ENCODE results near the gene C16orf54. TPM values are rescaled to one million over a fixed set of nuclear protein-coding genes. Genes with fewer than 3 reads are reported as not detected.
A peak's percentile ranks its signal among the peaks of the same experiment; 100 is the strongest.
"Not testable (repeated sequence)": the region's sequence is repeated elsewhere in the genome, so short reads cannot be mapped to it uniquely, and the experiment has no call there.

C16orf54 gene
- total RNA-seq, 4 donors from 2014 or later = 0.27 to 1.1 TPM; not detected in 2

GRCh38 chr16:29734786-29735185 lies 11.0 kb downstream of the C16orf54 start:
- TF ChIP-seq, protein P1, sequence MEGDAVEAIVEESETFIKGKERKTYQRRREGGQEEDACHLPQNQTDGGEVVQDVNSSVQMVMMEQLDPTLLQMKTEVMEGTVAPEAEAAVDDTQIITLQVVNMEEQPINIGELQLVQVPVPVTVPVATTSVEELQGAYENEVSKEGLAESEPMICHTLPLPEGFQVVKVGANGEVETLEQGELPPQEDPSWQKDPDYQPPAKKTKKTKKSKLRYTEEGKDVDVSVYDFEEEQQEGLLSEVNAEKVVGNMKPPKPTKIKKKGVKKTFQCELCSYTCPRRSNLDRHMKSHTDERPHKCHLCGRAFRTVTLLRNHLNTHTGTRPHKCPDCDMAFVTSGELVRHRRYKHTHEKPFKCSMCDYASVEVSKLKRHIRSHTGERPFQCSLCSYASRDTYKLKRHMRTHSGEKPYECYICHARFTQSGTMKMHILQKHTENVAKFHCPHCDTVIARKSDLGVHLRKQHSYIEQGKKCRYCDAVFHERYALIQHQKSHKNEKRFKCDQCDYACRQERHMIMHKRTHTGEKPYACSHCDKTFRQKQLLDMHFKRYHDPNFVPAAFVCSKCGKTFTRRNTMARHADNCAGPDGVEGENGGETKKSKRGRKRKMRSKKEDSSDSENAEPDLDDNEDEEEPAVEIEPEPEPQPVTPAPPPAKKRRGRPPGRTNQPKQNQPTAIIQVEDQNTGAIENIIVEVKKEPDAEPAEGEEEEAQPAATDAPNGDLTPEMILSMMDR (IDR thresholded peaks at IDR 0.05) = no peak
- no peak for TF ChIP-seq POLR2A (IDR thresholded peaks at IDR 0.05)
- no peak overlapping the region for H3K4me3 ChIP-seq (ENCODE audit: low read depth, poor library complexity, severe bottlenecking)
- intact Hi-C loops (cut with DNase I; ENCODE audit: low total_unique reads) = no loop called here
- 62 to 64% methylated on average over 1 of the region's 1 CpG for WGBS, 2 donors
- no peak for DNase-seq (ENCODE audit: low spot score in 2 of 2)

GRCh38 chr16:29731768-29732601 lies 13.8 kb downstream of the C16orf54 start:
- H3K4me3 ChIP-seq (ENCODE audit: low read depth, poor library complexity, severe bottlenecking); DNase-seq (ENCODE audit: low spot score in 2 of 2); intact Hi-C loops (cut with DNase I; ENCODE audit: low total_unique reads): not testable (repeated sequence)
- WGBS, 2 donors = 81 to 84% methylated on average over 13 of the region's 13 CpGs

- WGBS, 2 donors = 68 to 76% methylated on average over 7 of the region's 7 CpGs
- H3K4me3 ChIP-seq (ENCODE audit: low read depth, poor library complexity, severe bottlenecking) = no peak overlapping the region
- intact Hi-C loops (cut with DNase I; ENCODE audit: low total_unique reads) = no loop called here
- DNase-seq (ENCODE audit: low spot score in 2 of 2) = no peak
- no peak for TF ChIP-seq POLR2A (IDR thresholded peaks at IDR 0.05)
- TF ChIP-seq, protein P1 (IDR thresholded peaks at IDR 0.05) = no peak
These were observed 15.1 kb downstream of the C16orf54 start for GRCh38 chr16:29730649-29731048.

DNA sequence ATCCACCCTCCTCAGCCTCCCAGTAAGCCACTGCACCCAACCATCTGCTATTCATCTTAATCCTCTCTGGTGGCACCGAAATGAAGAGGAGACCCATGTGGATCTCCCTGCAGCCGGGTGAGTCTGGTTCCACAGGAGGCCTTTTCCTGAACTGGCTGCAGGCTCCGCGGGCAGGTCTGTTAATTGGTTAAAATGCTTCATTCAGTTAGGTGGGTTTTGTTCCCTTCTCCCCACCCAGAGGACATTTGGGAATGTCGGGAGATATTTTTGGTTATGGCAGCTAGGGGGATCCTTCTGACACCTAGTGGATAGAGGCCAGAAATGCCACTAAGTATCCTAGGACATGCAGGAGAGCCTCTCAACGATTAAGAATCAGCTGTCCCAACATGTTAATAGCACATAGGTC lies 16.7 kb downstream of the C16orf54 start:
- no peak overlapping the region for H3K4me3 ChIP-seq (ENCODE audit: low read depth, poor library complexity, severe bottlenecking)
- DNase-seq (ENCODE audit: low spot score in 2 of 2) = no peak
- intact Hi-C loops (cut with DNase I; ENCODE audit: low total_unique reads) = no loop called here
- WGBS, 2 donors = 15 to 41% methylated on average over 6 of the region's 6 CpGs
- TF ChIP-seq, protein P1 (IDR thresholded peaks at IDR 0.05) = no peak
- no peak for TF ChIP-seq POLR2A (IDR thresholded peaks at IDR 0.05)

DNA sequence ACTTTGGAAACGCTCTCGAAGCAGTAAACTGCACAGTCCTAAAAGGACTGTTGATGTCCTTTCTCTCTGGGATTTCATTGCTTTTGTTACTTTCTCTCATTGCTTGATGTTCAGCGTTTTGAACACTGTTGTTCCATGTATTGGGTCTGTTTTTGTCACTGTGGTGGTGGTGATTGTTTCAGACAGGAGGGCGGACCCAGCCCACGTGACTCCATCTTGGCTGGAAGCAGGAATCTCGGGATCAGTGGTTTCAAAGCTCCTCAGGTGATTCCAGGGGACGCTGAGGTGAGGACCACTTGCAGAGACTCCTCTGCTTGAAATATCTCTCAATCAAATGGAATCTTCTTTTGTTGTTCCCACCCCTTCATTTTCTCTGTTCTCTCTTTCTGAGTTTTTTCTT lies 18.3 kb downstream of the C16orf54 start:
- intact Hi-C loops (cut with DNase I; ENCODE audit: low total_unique reads) = no loop called here
- DNase-seq (ENCODE audit: low spot score in 2 of 2) = no peak
- H3K4me3 ChIP-seq (ENCODE audit: low read depth, poor library complexity, severe bottlenecking) = no peak overlapping the region
- WGBS, 2 donors = 75 to 81% methylated on average over 7 of the region's 7 CpGs
- TF ChIP-seq POLR2A (IDR thresholded peaks at IDR 0.05) = no peak
- TF ChIP-seq, protein P1 (IDR thresholded peaks at IDR 0.05) = no peak

GRCh38 chr16:29726845-29727377 lies 18.9 kb downstream of the C16orf54 start:
- DNase-seq (ENCODE audit: low spot score in 2 of 2) = no peak
- no peak for TF ChIP-seq POLR2A (IDR thresholded peaks at IDR 0.05)
- TF ChIP-seq, protein P1 (IDR thresholded peaks at IDR 0.05) = no peak
- H3K4me3 ChIP-seq (ENCODE audit: low read depth, poor library complexity, severe bottlenecking) = no peak overlapping the region
- intact Hi-C loops (cut with DNase I; ENCODE audit: low total_unique reads) = no loop called here
- WGBS, 2 donors = 77 to 81% methylated on average over 9 of the region's 9 CpGs

DNA sequence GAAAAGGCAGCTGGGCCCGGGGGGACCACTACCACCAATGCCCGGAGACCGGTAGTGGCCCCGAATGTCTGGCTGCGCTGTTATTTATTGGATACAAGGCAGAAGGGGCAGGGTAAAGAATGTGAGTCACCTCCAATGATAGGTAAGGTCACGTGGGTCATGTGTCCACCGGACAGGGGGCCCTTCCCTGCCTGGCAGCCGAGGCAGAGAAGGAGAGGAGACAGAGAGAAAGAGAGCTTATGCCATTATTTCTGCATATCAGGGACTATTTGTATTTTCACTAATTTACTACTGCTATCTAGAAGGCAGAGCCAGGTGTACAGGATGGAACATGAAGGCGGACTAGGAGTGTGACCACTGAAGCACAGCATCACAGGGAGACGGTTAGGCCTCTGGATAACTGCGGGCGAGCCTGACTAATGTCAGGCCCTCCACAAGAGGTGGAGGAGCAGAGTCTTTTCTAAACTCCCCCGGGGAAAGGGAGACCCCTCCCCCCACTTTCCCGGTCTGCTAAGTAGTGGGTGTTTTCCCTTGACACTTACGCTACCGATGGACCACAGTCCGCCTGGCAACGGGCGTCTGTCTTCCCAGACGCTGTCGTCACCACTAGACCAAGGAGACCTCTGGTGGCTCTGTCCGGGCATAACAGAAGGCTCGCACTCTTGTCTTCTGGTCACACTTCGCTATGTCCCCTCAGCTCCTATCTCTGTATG lies 24.5 kb downstream of the C16orf54 start:
- peak; percentile 50 to 87 for DNase-seq (ENCODE audit: low spot score in 2 of 2)
- WGBS, 2 donors = 45 to 53% methylated on average over 19 to 24 of the region's 24 CpGs
- intact Hi-C loops (cut with DNase I; ENCODE audit: low total_unique reads); H3K4me3 ChIP-seq (ENCODE audit: low read depth, poor library complexity, severe bottlenecking): not testable (repeated sequence)

All from lower leg skin (tissue), 4 donors.